ENCODE results near the gene PDK3.

Gene PDK3

DNA sequence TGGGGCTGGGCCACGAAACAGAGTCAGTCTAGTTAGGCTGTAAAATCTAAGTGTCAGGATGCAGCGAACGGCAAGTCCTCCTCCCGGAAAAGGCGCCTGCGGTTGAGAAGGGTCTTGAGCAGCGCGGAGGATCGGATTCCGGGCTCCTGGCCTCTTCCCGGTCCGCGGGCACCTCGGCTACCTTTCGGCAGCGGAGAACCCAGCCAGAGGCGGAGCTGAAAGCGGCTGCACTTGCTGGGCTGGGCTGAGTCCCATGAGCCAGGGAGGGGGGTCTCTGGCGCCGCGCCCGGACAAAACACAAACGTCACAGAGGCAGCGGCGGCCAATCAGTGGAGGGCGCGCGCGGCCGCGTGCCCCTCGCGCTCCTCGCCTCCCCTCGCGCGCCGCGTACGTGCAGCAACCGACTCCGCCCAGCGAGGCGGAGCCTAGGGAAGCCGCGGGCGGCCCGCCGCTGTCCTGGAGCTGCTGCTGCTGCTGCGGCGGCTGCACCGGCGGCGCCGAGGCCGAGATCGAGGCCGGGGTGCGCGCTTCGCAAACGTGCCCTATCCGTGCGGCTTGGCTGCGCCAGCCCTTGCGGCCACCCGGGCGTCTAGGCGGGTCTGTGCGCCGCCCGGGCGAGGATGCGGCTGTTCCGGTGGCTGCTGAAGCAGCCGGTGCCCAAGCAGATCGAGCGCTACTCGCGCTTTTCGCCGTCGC lies at the start of gene PDK3:
Gene PDK3, plus strand, starts transcription at position 451 of the 696 bp plus-strand sequence. Its CDS starts 170 bp downstream, at position 621.
- peak within 1 kb of the TSS; percentile 64 for H3K4me3 ChIP-seq (ENCODE audit: low read length)
- DNase-seq (ENCODE audit: low read depth), result peak; percentile 66
- TF ChIP-seq, protein P1, sequence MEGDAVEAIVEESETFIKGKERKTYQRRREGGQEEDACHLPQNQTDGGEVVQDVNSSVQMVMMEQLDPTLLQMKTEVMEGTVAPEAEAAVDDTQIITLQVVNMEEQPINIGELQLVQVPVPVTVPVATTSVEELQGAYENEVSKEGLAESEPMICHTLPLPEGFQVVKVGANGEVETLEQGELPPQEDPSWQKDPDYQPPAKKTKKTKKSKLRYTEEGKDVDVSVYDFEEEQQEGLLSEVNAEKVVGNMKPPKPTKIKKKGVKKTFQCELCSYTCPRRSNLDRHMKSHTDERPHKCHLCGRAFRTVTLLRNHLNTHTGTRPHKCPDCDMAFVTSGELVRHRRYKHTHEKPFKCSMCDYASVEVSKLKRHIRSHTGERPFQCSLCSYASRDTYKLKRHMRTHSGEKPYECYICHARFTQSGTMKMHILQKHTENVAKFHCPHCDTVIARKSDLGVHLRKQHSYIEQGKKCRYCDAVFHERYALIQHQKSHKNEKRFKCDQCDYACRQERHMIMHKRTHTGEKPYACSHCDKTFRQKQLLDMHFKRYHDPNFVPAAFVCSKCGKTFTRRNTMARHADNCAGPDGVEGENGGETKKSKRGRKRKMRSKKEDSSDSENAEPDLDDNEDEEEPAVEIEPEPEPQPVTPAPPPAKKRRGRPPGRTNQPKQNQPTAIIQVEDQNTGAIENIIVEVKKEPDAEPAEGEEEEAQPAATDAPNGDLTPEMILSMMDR (conservative IDR thresholded peaks at IDR 0.05; ENCODE audit: low read length), result no peak

DNA sequence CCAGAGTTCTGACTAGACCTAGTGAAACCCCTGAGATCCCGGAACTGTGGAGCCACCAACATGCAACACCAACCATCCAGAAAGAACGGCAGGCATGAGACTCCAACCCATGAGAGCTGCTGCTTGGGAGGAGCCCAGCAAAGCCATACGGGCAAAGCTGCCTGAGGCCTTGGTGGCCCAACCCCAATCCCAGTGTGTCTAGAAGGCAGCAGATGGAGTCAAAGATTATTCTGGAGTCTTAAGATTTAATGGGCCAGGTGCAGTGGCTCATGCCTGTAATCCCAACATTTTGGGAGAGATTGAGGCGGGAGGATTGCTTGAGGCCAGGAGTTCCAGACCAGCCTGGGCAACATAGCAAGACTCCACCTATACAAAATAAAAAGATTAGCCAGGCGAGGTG lies 49.2 kb upstream of the PDK3 start:
- no peak for DNase-seq (ENCODE audit: low read depth)
- TF ChIP-seq, protein P1 (conservative IDR thresholded peaks at IDR 0.05; ENCODE audit: low read length), result no peak
- no peak overlapping the region for H3K4me3 ChIP-seq (ENCODE audit: low read length)

DNA sequence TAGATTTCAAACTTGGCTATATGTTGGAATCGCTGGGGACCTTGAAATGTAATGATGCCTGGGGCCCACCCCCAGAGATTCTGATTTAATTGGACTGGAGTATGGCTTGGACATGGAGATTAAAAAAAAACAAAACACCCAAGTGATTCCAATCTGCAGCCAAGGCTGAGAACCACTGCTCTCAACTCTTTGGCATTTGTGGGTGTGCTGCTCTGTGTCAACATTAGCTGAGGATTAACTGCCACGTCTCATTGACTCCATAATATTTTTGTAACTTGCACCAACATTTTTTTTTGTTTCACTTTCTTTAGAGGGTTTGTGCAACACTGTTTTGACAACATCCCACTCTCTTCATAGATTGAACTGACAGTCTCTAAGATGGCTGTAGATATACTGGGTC lies 41.1 kb upstream of the PDK3 start:
- H3K4me3 ChIP-seq (ENCODE audit: low read length), result no peak overlapping the region
- TF ChIP-seq, protein P1 (conservative IDR thresholded peaks at IDR 0.05; ENCODE audit: low read length), result no peak
- DNase-seq (ENCODE audit: low read depth), result peak; percentile 11

DNA sequence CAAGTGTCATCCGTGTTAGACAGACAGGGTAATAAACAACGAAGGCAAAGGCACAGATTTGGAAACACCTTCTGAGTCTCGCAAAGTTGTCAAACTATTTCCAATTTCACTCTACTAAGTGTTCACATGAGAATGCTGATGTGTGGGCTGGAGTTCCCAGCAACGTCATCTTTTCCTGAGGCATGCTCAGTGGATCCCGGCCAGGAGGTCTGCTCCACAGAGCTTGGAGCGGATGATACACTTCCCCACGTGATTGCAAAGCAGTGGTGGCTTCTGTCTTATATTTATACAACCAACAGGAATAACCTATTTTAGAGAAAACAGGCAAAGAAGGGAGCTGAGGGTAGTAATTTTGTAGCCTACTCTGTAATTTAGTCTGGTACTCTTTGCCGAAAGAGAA lies 40.1 kb upstream of the PDK3 start:
- H3K4me3 ChIP-seq (ENCODE audit: low read length), result no peak overlapping the region
- DNase-seq (ENCODE audit: low read depth), result peak; percentile 39
- TF ChIP-seq, protein P1 (conservative IDR thresholded peaks at IDR 0.05; ENCODE audit: low read length), result no peak

DNA sequence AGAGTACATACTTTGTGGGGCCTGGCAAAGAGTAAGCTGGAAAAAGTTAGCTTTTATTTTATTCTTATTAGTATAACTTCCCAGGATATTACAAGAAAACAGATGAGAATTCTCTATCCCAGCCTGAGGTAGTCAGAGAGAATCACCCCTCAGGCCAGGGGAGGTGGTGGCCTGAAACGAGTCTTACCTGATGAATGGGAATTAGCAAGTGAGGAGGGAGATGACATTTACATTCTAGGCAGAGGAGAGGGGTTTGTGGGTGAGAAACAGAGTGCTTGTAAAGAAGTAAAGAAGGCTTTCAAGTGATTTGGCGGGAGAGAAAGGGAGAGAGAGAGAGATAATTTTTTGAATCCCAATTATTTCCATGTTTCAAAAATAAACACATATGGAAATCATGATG lies 39.3 kb upstream of the PDK3 start:
- DNase-seq (ENCODE audit: low read depth), result no peak
- no peak overlapping the region for H3K4me3 ChIP-seq (ENCODE audit: low read length)
- TF ChIP-seq, protein P1 (conservative IDR thresholded peaks at IDR 0.05; ENCODE audit: low read length), result no peak

DNA sequence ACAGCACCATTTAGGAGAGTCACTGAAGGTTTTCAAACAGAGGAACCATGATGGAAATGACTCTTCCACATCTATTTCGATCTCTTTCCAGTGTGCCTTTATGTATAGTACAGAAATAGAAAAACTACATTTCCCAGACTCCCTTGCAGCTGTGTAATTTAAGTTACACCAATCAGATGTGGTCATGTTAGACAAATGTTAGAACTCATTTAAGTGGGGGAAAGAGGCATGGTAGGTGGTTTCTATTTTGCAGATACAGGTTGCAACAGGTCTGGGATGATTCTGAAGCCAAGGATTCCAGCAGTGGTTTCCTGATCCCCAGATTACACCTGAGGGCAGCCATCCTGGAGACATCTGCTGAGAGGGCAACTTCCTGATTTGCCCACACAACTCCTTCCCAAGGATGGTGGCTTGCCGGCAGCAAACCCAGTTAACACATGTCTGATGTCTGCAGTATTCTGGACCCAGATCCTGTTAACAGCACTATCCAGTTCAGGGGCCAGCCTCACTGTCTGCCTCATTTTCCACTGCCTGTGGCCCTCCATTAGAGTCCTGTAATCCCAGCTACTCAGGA lies 38.7 kb upstream of the PDK3 start:
- TF ChIP-seq, protein P1 (conservative IDR thresholded peaks at IDR 0.05; ENCODE audit: low read length), result no peak

More for the DNA sequence above, 38.7 kb upstream of the PDK3 start:
- H3K4me3 ChIP-seq (ENCODE audit: low read length), result no peak overlapping the region
- DNase-seq (ENCODE audit: low read depth), result no peak

Data from AG10803 (cell line).